Neutrophil (primary cell): ENCODE results near the gene ZNF429.
"Not testable (repeated sequence)": the region's sequence is repeated elsewhere in the genome, so short reads cannot be mapped to it uniquely, and the experiment has no call there.

Source experiments
- H3K27ac ChIP-seq: fragments of 200-600 bp; sonication (generic); 2 replicates; pipeline ENCODE4 v1.5.1; 2016; ENCODE audit warnings: mild to moderate bottlenecking, moderate library complexity
- H3K27me3 ChIP-seq: fragments of 200-600 bp; sonication (generic); 2 replicates; pipeline ENCODE4 v1.6.0; 2016; ENCODE audit warnings: mild to moderate bottlenecking
- H3K36me3 ChIP-seq: fragments of 200-600 bp; sonication (generic); 2 replicates; pipeline ENCODE4 v1.5.1; 2017
- H3K4me1 ChIP-seq, 2 experiments: fragments of 200-600 bp in 1 of 2; sonication (generic) in 1 of 2; 1 replicate in 1 of 2; 2 replicates in 1 of 2; pipeline versions ENCODE4 v1.5.1 to v1.6.1; 2013 to 2016; ENCODE audit warnings: low read depth in 1 of 2, low read length in 1 of 2, mild to moderate bottlenecking in 1 of 2, moderate library complexity in 1 of 2; ENCODE audit not compliant: control insufficient read depth in 1 of 2, insufficient read depth in 1 of 2
- H3K4me3 ChIP-seq, 2 experiments: fragments of 200-600 bp in 1 of 2; sonication (generic) in 1 of 2; 1 replicate in 1 of 2; 2 replicates in 1 of 2; pipeline ENCODE4 v1.5.1; 2013 to 2016; ENCODE audit warnings: low read depth in 1 of 2, low read length in 1 of 2, mild to moderate bottlenecking in 1 of 2, moderate library complexity in 1 of 2
- H3K9me3 ChIP-seq: fragments of 200-600 bp; sonication (generic); 2 replicates; pipeline ENCODE4 v1.5.1; 2016
- CTCF ChIP-seq: fragments of 200-600 bp; sonication (generic); IDR thresholded peaks from 2 replicates; pipeline ENCODE4 v1.5.1; 2016; ENCODE audit warnings: antibody characterized with exemption

Gene ZNF429

GRCh38 chr19:21532904-21533303 is 27.5 kb downstream of the ZNF429 start:
- Histone ChIP-seq H3K4me1 (no peaks in the 10 kb centered on the region), H3K36me3 (peaks cover 34% of the 10 kb centered on the region), H3K9me3 (peaks cover 46% of the 10 kb centered on the region), H3K4me3 (no peak overlapping the region), H3K27me3 (no peaks in the 10 kb centered on the region), H3K27ac (no peak overlapping the region)
- TF ChIP-seq CTCF = no peak

GRCh38 chr19:21536741-21537290 is 31.4 kb downstream of the ZNF429 start:
- H3K4me1 ChIP-seq, H3K4me3 ChIP-seq, H3K27ac ChIP-seq, H3K27me3 ChIP-seq: not testable (repeated sequence)
- peaks cover 40% of the 10 kb centered on the region for H3K9me3 ChIP-seq
- peaks cover 26% of the 10 kb centered on the region for H3K36me3 ChIP-seq

GRCh38 chr19:21559444-21559843 is 54.0 kb downstream of the ZNF429 start:
- no peaks in the 10 kb centered on the region for H3K36me3 ChIP-seq
- no peak overlapping the region for H3K4me3 ChIP-seq
- no peaks in the 10 kb centered on the region for H3K9me3 ChIP-seq
- H3K27me3 ChIP-seq = no peaks in the 10 kb centered on the region
- no peak for TF ChIP-seq CTCF
- no peak overlapping the region for H3K27ac ChIP-seq
- no peaks in the 10 kb centered on the region for H3K4me1 ChIP-seq

- H3K4me1 ChIP-seq = no peaks in the 10 kb centered on the region
- no peaks in the 10 kb centered on the region for H3K27me3 ChIP-seq
- no peak for TF ChIP-seq CTCF
- no peak overlapping the region for H3K4me3 ChIP-seq
- no peaks in the 10 kb centered on the region for H3K36me3 ChIP-seq
- no peaks in the 10 kb centered on the region for H3K9me3 ChIP-seq
- no peak overlapping the region for H3K27ac ChIP-seq
These were observed 59.0 kb downstream of the ZNF429 start for GRCh38 chr19:21564406-21564805.

- Histone ChIP-seq H3K36me3 (no peaks in the 10 kb centered on the region), H3K27ac (no peak overlapping the region), H3K27me3 (no peaks in the 10 kb centered on the region), H3K9me3 (peaks cover 2% of the 10 kb centered on the region), H3K4me1 (peaks cover 0 to 3% of the 10 kb centered on the region in 2 experiments), H3K4me3 (no peak overlapping the region)
- TF ChIP-seq CTCF = no peak
These were observed 60.7 kb downstream of the ZNF429 start for GRCh38 chr19:21566073-21566472.

- peak overlapping the region in 1 of 2 experiments; percentile 33 for H3K4me3 ChIP-seq
- not testable (repeated sequence) for H3K36me3 ChIP-seq, H3K27ac ChIP-seq, H3K27me3 ChIP-seq, H3K4me1 ChIP-seq, H3K9me3 ChIP-seq
These were observed 62.4 kb downstream of the ZNF429 start for GRCh38 chr19:21567806-21568205.
